ENCODE results near the gene CTIF.

The CTIF gene

GRCh38 chr18:48761582-48761981 is 222.8 kb downstream of the CTIF start:
- no peak for DNase-seq

GRCh38 chr18:48762022-48762421 is 223.2 kb downstream of the CTIF start:
- DNase-seq = no peak

- no peak for DNase-seq
Observed at GRCh38 chr18:48762836-48763718, 224.2 kb downstream of the CTIF start.

- DNase-seq = no peak
Observed at GRCh38 chr18:48763719-48764100, 224.9 kb downstream of the CTIF start.

GRCh38 chr18:48765053-48765452 is 226.2 kb downstream of the CTIF start:
- no peak for DNase-seq

- no peak for DNase-seq
Observed at GRCh38 chr18:48766026-48766425, 227.2 kb downstream of the CTIF start.

- DNase-seq = no peak
Observed at GRCh38 chr18:48766487-48766886, 227.7 kb downstream of the CTIF start.

GRCh38 chr18:48767090-48767690 is 228.4 kb downstream of the CTIF start:
- peak; percentile 18 for DNase-seq

GRCh38 chr18:48769006-48769636 is 230.3 kb downstream of the CTIF start:
- no peak for DNase-seq

GRCh38 chr18:48770243-48770642 is 231.4 kb downstream of the CTIF start:
- no peak for DNase-seq

- no peak for DNase-seq
Observed at GRCh38 chr18:48771641-48772375, 233.0 kb downstream of the CTIF start.

GRCh38 chr18:48772457-48772856 is 233.6 kb downstream of the CTIF start:
- no peak for DNase-seq

GRCh38 chr18:48773821-48774220 is 235.0 kb downstream of the CTIF start:
- DNase-seq = no peak

- DNase-seq = no peak
Observed at GRCh38 chr18:48774941-48775340, 236.1 kb downstream of the CTIF start.

- no peak for DNase-seq
Observed at GRCh38 chr18:48775372-48776155, 236.7 kb downstream of the CTIF start.

- no peak for DNase-seq
Observed at GRCh38 chr18:48776156-48776555, 237.3 kb downstream of the CTIF start.

- no peak for DNase-seq
Observed at GRCh38 chr18:48776641-48777025, 237.8 kb downstream of the CTIF start.

GRCh38 chr18:48777026-48777743 is 238.4 kb downstream of the CTIF start:
- DNase-seq = peak; percentile 69

GRCh38 chr18:48777744-48778116 is 238.9 kb downstream of the CTIF start:
- no peak for DNase-seq

- DNase-seq = no peak
Observed at GRCh38 chr18:48778344-48779011, 239.6 kb downstream of the CTIF start.

GRCh38 chr18:48779462-48779861 is 240.6 kb downstream of the CTIF start:
- no peak for DNase-seq
